HCT116 (cell line): ENCODE measurements around the gene PCDH15. TPM values are rescaled to one million over a fixed set of nuclear protein-coding genes. Genes with fewer than 3 reads are reported as not detected.

Experiments
- ATAC-seq: fragments of 200-7000 bp; cut with Tn5 transposase; 2 replicates; pipeline ENCODE4 v1.9.1; 2020; ENCODE audit warnings: mild to moderate bottlenecking, moderate library complexity
- BruUV-seq: library from RNA; stranded (reverse); fragments of 400-500 nt; replicated peaks from 2 replicates; lab custom pipeline; 2021; lab: Mats Ljungman, UMichigan
- CTCF ChIA-PET: fragments of 300-600 bp; sonication (Branson Sonifier 250); formaldehyde crosslinking; loops from one replicate; lab custom pipeline; 2021; ENCODE audit warnings: antibody characterized with exemption; lab: Charles Lee
- POLR2A ChIA-PET: fragments of 300-600, 350-600 bp; sonication (Branson Sonifier 250); formaldehyde crosslinking; loops from one replicate; lab custom pipeline; 2021; ENCODE audit warnings: antibody characterized with exemption; lab: Charles Lee
- RAD21 ChIA-PET, 2 experiments: fragments of 300-600 bp; sonication (Branson Sonifier 250); formaldehyde crosslinking; loops; one replicate each; lab custom pipeline; 2023; ENCODE audit warnings: low total read pairs in 2 of 2; ENCODE audit not compliant: uncharacterized antibody in 2 of 2, unreplicated experiment in 2 of 2, low non-redundant PET in 1 of 2; lab: Charles Lee
- DNase-seq: peaks from one replicate; pipeline ENCODE4 v3.0.0-alpha.2; 2010; ENCODE audit warnings: low read depth, low spot score
- H2AFZ ChIP-seq: fragments of 200-600 bp; shearing (Covaris generic), sonication (generic); 2 replicates; pipeline ENCODE4 v1.6.1; 2017; ENCODE audit warnings: low read depth, mixed run types, mixed read lengths, antibody characterized with exemption, low read length; ENCODE audit not compliant: poor library complexity, severe bottlenecking
- H3K27ac ChIP-seq: 2 replicates; pipeline ENCODE4 v1.5.1; 2012; ENCODE audit warnings: low read depth, low read length
- H3K27me3 ChIP-seq: fragments of 200-600 bp; sonication (generic); 2 replicates; pipeline ENCODE4 v1.6.1; 2016; ENCODE audit warnings: mixed run types, low read length, mixed read lengths; ENCODE audit not compliant: insufficient read depth
- H3K36me3 ChIP-seq, 2 experiments: fragments of 200-500 bp in 1 of 2; fragments of 200-600 bp in 1 of 2; sonication (Bioruptor generic) in 1 of 2; sonication (generic) in 1 of 2; 2 replicates each; pipeline versions ENCODE4 v1.5.1 to v1.6.1; 2014 to 2016; ENCODE audit warnings: low read length in 2 of 2, inconsistent platforms in 1 of 2, mixed read lengths in 1 of 2, mixed run types in 1 of 2; ENCODE audit not compliant: insufficient read depth in 2 of 2, control insufficient read depth in 1 of 2
- H3K4me1 ChIP-seq, 2 experiments: fragments of 200-600 bp in 1 of 2; sonication (generic) in 1 of 2; 2 replicates each; pipeline versions ENCODE4 v1.5.1 to v1.6.1; 2012 to 2017; ENCODE audit warnings: low read length in 2 of 2, inconsistent platforms in 1 of 2, mild to moderate bottlenecking in 1 of 2, mixed read lengths in 1 of 2, mixed run types in 1 of 2, moderate library complexity in 1 of 2; ENCODE audit not compliant: insufficient read depth in 2 of 2, control insufficient read depth in 1 of 2
- H3K4me2 ChIP-seq: fragments of 200-600 bp; sonication (generic); 2 replicates; pipeline ENCODE4 v1.6.1; 2017; ENCODE audit warnings: mixed run types, low read length, mixed read lengths
- H3K4me3 ChIP-seq, 2 experiments: fragments of 200-600 bp in 1 of 2; sonication (generic) in 1 of 2; replicated peaks in 1 of 2; 2 replicates each; pipeline ENCODE4 v1.5.1; 2011 to 2016; ENCODE audit warnings: low read length in 2 of 2, control low read depth in 1 of 2, low read depth in 1 of 2, mild to moderate bottlenecking in 1 of 2, mixed read lengths in 1 of 2, mixed run types in 1 of 2
- H3K79me2 ChIP-seq: fragments of 200-600 bp; sonication (generic); 2 replicates; pipeline ENCODE4 v1.6.1; 2017; ENCODE audit warnings: mild to moderate bottlenecking, mixed run types, low read length, moderate library complexity, mixed read lengths; ENCODE audit not compliant: insufficient read depth
- H3K9ac ChIP-seq: fragments of 200-600 bp; sonication (generic); 2 replicates; pipeline ENCODE4 v1.6.1; 2016; ENCODE audit warnings: low read length, mixed read lengths
- H3K9me2 ChIP-seq: fragments of 200-600 bp; sonication (generic), shearing (Covaris generic); 2 replicates; pipeline ENCODE4 v1.6.1; 2017; ENCODE audit warnings: mixed run types, mild to moderate bottlenecking, moderate library complexity; ENCODE audit not compliant: insufficient read depth
- H3K9me3 ChIP-seq, 2 experiments: fragments of 200-500 bp in 1 of 2; fragments of 200-600 bp in 1 of 2; sonication (Bioruptor generic) in 1 of 2; sonication (generic) in 1 of 2; 2 replicates each; pipeline ENCODE4 v1.6.1; 2014 to 2017; ENCODE audit warnings: low read length in 2 of 2, mixed read lengths in 2 of 2, inconsistent platforms in 1 of 2, low read depth in 1 of 2, mild to moderate bottlenecking in 1 of 2, mixed run types in 1 of 2, moderate library complexity in 1 of 2; ENCODE audit not compliant: control insufficient read depth in 1 of 2, insufficient read depth in 1 of 2
- H4K20me1 ChIP-seq: fragments of 200-600 bp; sonication (generic), shearing (Covaris generic); 2 replicates; pipeline ENCODE4 v1.6.1; 2017; ENCODE audit warnings: mixed run types, mild to moderate bottlenecking, moderate library complexity; ENCODE audit not compliant: insufficient read depth
- CBX3 ChIP-seq: IDR thresholded peaks from 2 replicates; pipeline ENCODE4 v1.6.1; 2012; ENCODE audit warnings: low read depth
- CEBPB ChIP-seq: IDR thresholded peaks from 2 replicates; pipeline ENCODE4 v1.6.1; 2012; ENCODE audit warnings: low read depth
- EGR1 ChIP-seq: IDR thresholded peaks from 2 replicates; pipeline ENCODE4 v1.6.1; 2012; ENCODE audit warnings: low read depth
- ELF1 ChIP-seq: IDR thresholded peaks from 2 replicates; pipeline ENCODE4 v1.6.1; 2012; ENCODE audit warnings: low read depth, borderline replicate concordance
- EZH2 ChIP-seq: fragments of 200-600 bp; sonication (generic); IDR thresholded peaks from 2 replicates; pipeline ENCODE4 v1.6.1; 2017; ENCODE audit warnings: antibody characterized with exemption, mixed run types
- EZH2phosphoT487 ChIP-seq: fragments of 200-600 bp; IDR thresholded peaks from 2 replicates; pipeline ENCODE4 v1.6.1; 2018; ENCODE audit warnings: antibody characterized with exemption, borderline replicate concordance
- JUND ChIP-seq: IDR thresholded peaks from 2 replicates; pipeline ENCODE4 v1.6.1; 2012
- POLR2A ChIP-seq: IDR thresholded peaks from 2 replicates; pipeline ENCODE4 v1.7.0; 2011; ENCODE audit warnings: borderline replicate concordance; ENCODE audit not compliant: insufficient read depth, insufficient read length; ENCODE audit errors: extremely low read depth
- POLR2AphosphoS5 ChIP-seq: IDR thresholded peaks from 2 replicates; pipeline ENCODE4 v1.6.1; 2011; ENCODE audit warnings: mild to moderate bottlenecking, low read depth, low read length, moderate library complexity
- RAD21 ChIP-seq: IDR thresholded peaks from 2 replicates; pipeline ENCODE4 v1.6.1; 2012; ENCODE audit warnings: low read depth, mild to moderate bottlenecking
- SP1 ChIP-seq: IDR thresholded peaks from 2 replicates; pipeline ENCODE4 v1.6.1; 2012; ENCODE audit warnings: low read depth
- TCF7L2 ChIP-seq: IDR thresholded peaks from 2 replicates; pipeline ENCODE4 v1.7.0; 2011; ENCODE audit warnings: borderline replicate concordance, inconsistent platforms; ENCODE audit not compliant: insufficient read depth, insufficient read length; ENCODE audit errors: extremely low read depth
- ZFX ChIP-seq: fragments of 450-650 bp; IDR thresholded peaks from 2 replicates; pipeline ENCODE4 v1.6.1; 2017
- ZNF274 ChIP-seq: fragments of 200-500 bp; sonication (Bioruptor generic); IDR thresholded peaks from 2 replicates; pipeline ENCODE4 v1.6.1; 2014; ENCODE audit warnings: mild to moderate bottlenecking, low read depth, low read length, inconsistent platforms
- intact Hi-C: fragments of 100-400 bp; cut with micrococcal nuclease; formaldehyde crosslinking; loops from 2 replicates; pipeline ENCODE4 v1.10.0; 2022
- total RNA-seq: library from RNA; stranded (reverse); gene quantifications from one replicate; pipeline ENCODE4 v1.2.1, GENCODE V29; 2021; ENCODE audit not compliant: unreplicated experiment
- TF ChIP-seq, protein P1 (sequence below): IDR thresholded peaks from 2 replicates; pipeline ENCODE4 v1.6.1; 2011; ENCODE audit warnings: mild to moderate bottlenecking, low read length, moderate library complexity; ENCODE audit not compliant: insufficient replicate concordance; ENCODE audit errors: extremely low read depth

Gene PCDH15
- total RNA-seq, 1 experiment from 2014 or later = not detected

- Histone ChIP-seq H4K20me1 (no peaks in the 10 kb centered on the region), H3K9ac (no peak overlapping the region), H3K79me2 (no peaks in the 10 kb centered on the region), H3K4me1 (no peaks in the 10 kb centered on the region), H3K4me3 (no peak overlapping the region), H3K36me3 (no peaks in the 10 kb centered on the region), H3K9me3 (peaks cover 0 to 4% of the 10 kb centered on the region in 2 experiments; a peak in 2 of 4 replicates), H3K27me3 (no peaks in the 10 kb centered on the region), H3K27ac (no peak overlapping the region), H3K4me2 (no peak overlapping the region), H2AFZ (no peak overlapping the region), H3K9me2 (no peaks in the 10 kb centered on the region)
- intact Hi-C loops = no loop called here
- ChIA-PET CTCF (no interaction called here), POLR2A (no interaction called here), RAD21 (no interaction called here)
- no TSS peak for BruUV-seq
- no peak for TF ChIP-seq JUND
- TF ChIP-seq CEBPB = no peak
- no peak for TF ChIP-seq ZFX
- no peak for TF ChIP-seq CBX3
- no peak for TF ChIP-seq EZH2phosphoT487
- no peak for TF ChIP-seq ZNF274
- no peak for TF ChIP-seq RAD21
- no peak for TF ChIP-seq TCF7L2
- TF ChIP-seq SP1 = no peak
- no peak for TF ChIP-seq POLR2A
- no peak for TF ChIP-seq ELF1
- no peak for TF ChIP-seq EZH2
- TF ChIP-seq, protein P1, sequence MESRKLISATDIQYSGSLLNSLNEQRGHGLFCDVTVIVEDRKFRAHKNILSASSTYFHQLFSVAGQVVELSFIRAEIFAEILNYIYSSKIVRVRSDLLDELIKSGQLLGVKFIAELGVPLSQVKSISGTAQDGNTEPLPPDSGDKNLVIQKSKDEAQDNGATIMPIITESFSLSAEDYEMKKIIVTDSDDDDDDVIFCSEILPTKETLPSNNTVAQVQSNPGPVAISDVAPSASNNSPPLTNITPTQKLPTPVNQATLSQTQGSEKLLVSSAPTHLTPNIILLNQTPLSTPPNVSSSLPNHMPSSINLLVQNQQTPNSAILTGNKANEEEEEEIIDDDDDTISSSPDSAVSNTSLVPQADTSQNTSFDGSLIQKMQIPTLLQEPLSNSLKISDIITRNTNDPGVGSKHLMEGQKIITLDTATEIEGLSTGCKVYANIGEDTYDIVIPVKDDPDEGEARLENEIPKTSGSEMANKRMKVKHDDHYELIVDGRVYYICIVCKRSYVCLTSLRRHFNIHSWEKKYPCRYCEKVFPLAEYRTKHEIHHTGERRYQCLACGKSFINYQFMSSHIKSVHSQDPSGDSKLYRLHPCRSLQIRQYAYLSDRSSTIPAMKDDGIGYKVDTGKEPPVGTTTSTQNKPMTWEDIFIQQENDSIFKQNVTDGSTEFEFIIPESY = no peak
- no peak for TF ChIP-seq POLR2AphosphoS5
- TF ChIP-seq EGR1 = no peak
- DNase-seq (no peak), ATAC-seq (no peak)
Measured at GRCh38 chr10:54496852-54497251, 304.2 kb downstream of the PCDH15 start.
